Middle frontal gyrus (tissue), 1 donor: Measurements from ENCODE around the gene TIAM1.

Source experiments
- DNase-seq: peaks from one replicate; pipeline ENCODE4 v3.0.0-alpha.2; 2015; ENCODE audit warnings: low spot score; ENCODE audit errors: extremely low spot score

The TIAM1 gene

DNA sequence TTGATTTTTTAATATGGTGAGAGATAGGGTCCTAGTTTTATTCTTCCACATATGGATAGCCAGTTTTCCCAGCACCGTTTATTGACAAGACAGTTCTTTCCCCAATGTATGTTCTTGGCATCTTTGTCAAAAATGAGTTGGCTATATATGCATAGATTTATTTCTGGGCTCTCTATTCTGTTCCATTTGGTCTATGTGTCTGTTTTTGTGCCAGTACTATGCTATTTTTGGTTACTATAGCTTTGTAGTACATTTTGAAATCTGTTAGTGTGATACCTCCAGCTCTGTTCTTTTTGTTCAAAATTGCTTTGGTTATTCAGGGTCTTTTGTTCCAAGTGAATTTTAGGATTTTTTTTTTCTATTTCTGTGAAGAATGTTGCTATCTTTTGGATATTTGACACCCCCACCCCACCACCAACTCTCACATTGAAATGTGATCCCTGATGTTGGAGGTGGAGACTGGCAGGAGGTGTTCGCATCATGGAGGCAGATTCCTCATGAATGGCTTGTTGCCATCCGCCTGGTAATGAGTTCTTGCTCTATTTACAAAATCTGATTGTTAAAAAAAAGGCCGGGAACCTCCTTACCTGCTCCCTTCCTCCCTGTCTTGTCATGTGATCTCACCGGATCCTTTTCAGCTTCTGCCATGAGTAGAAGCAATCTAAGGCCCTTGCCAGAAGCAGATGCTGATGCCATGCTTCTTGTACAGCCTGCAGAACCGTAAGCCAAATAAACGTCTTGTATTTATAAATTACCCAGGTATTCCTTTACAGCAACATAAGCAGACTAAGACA lies 251.0 kb downstream of the TIAM1 start:
- DNase-seq: peak; percentile 27

GRCh38 chr21:31090376-31090775 lies 253.7 kb downstream of the TIAM1 start:
- DNase-seq: no peak

DNA sequence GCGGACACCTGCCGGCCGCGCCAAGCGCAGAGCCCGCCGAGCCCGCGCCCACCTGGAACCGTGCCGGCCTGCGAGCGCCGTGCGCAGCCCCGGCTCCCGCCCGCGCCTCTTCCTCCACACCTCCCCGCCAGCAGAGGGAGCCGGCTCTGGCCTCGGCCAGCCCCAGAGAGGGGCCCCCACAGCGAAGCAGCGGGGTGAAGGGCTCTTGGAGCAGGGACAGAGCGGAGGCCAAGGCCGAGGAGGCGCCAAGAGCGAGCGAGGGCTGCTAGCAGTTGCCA lies 255.6 kb downstream of the TIAM1 start:
- no peak for DNase-seq

- no peak for DNase-seq
Observed at GRCh38 chr21:31087639-31088473, 256.2 kb downstream of the TIAM1 start.

GRCh38 chr21:31084689-31085088 lies 259.4 kb downstream of the TIAM1 start:
- DNase-seq: no peak

DNA sequence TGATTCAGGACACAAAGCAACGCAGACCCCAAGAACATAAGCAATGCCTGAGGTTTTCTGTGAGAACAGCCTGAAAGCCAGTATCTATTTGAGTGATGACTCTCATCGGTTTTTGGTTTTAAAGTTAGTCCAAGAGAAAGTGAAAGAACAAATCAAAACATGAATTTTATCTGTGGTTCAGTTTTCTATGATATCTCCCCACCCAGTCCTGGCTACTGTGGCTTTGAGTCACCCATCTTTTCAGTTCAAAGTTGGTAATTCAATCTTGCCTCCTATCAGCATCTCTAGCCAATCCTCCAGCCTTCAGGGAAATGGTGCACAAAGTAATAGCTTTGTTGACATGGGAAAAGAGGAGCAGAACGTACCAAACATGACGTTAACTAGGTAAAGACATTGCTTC lies 265.3 kb downstream of the TIAM1 start:
- no peak for DNase-seq

DNA sequence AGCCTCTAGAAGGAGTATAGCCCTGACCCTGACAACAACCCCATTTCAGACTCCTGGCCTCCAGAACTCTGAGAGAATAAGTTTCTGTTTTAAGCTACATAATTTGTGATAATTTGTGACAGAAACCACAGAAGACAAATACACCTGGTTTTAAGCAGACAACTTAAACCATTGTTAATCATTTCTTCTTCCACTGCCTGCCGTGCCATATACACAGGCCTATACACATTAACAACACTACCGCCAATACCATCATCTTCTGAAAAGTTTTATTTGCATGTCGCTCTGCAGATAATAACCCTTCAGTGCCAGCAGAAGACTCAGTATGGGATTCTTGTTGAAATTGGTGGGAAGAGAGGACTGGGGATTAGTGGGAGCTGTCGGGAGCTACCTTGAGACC lies 265.8 kb downstream of the TIAM1 start:
- DNase-seq: no peak

DNA sequence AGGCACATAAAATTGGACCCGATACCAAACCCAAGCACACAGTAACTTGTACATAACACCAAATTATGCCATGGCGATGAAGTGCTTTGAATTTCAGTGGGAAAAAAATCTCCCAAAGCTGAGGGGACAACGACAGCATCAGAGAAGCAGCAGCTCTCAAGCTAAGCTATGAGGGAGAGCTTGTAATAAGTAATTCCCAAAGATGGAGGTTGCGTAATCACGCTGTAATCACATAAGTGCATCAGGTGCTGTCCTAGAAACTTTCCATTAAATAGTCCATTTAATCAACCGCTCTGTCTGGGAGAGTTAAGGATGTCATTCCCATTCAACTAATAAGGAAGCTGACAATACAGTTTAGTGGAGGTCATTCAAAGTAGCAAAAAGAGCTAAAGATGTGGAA lies 268.2 kb downstream of the TIAM1 start:
- no peak for DNase-seq

DNA sequence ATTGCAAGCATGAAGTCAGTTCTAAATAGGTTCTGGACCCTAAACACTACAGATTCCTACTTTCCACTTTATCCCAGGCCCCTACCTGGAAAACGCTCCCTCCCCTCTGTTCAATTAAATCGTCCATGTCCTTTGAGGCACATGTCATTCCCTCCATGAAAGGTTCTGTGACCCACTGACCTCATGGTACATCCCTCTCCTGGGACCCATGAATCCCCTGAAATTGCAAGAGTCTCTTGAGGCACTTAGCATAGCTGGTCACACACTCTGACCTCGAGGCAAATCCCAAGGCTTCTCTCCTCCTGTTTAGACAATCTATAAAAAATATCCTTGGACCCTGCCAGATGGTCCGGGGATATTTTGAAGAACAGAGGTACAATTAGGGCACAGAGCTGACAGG lies 271.5 kb downstream of the TIAM1 start:
- DNase-seq: no peak
